Thyroid gland (tissue), 4 donors: Measurements from ENCODE around the gene WASHC2A.
"Not testable (repeated sequence)": the region's sequence is repeated elsewhere in the genome, so short reads cannot be mapped to it uniquely, and the experiment has no call there.

Experiments used
- POLR2A ChIP-seq, 2 donors: fragments of 450-650 bp; IDR thresholded peaks; one replicate each; pipeline ENCODE4 v1.6.1; 2017; ENCODE audit warnings: antibody characterized with exemption in 2 of 2, mild to moderate bottlenecking in 2 of 2, moderate library complexity in 1 of 2
- TF ChIP-seq, protein P1 (sequence below), 6 experiments: fragments of 200-600 bp in 3 of 6; fragments of 450-650 bp in 3 of 6; sonication (generic) in 3 of 6; IDR thresholded peaks; one replicate each; pipeline ENCODE4 v1.5.1; 2016 to 2019; ENCODE audit warnings: antibody characterized with exemption in 6 of 6, mild to moderate bottlenecking in 2 of 6, inconsistent platforms in 1 of 6, moderate library complexity in 1 of 6

DNA sequence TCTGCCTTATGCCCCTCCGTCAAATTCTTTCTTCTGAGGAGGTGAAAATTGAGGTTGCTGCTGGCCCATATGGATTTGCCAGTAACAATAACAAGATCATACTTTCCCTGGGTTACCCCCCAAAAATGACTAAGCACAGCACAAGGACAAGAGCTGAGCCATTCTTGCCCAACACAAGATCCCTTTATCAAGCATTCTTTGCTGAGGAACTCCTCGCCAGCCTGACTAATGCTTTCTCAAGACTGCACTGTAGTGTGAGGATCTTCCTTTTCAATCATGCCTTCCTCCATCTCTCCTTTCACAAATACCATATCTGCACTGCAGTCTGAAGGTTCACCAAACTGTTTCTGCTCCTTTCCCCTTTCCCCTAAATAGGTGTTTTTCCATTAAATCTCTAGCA lies 92.1 kb downstream of the WASHC2A start:
- TF ChIP-seq, protein P1, sequence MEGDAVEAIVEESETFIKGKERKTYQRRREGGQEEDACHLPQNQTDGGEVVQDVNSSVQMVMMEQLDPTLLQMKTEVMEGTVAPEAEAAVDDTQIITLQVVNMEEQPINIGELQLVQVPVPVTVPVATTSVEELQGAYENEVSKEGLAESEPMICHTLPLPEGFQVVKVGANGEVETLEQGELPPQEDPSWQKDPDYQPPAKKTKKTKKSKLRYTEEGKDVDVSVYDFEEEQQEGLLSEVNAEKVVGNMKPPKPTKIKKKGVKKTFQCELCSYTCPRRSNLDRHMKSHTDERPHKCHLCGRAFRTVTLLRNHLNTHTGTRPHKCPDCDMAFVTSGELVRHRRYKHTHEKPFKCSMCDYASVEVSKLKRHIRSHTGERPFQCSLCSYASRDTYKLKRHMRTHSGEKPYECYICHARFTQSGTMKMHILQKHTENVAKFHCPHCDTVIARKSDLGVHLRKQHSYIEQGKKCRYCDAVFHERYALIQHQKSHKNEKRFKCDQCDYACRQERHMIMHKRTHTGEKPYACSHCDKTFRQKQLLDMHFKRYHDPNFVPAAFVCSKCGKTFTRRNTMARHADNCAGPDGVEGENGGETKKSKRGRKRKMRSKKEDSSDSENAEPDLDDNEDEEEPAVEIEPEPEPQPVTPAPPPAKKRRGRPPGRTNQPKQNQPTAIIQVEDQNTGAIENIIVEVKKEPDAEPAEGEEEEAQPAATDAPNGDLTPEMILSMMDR (IDR thresholded peaks at IDR 0.05): not testable (repeated sequence)
- TF ChIP-seq POLR2A (IDR thresholded peaks at IDR 0.05): not testable (repeated sequence)
